Adrenal gland (tissue), 12 donors: ENCODE results near the gene AUTS2. TPM values are rescaled to one million over a fixed set of nuclear protein-coding genes. Genes with fewer than 3 reads are reported as not detected.

Experiments used
- DNase-seq, 7 donors: peaks; one replicate each; pipeline ENCODE4 v3.0.0-alpha.2; 2019 to 2020
- H3K27ac ChIP-seq, 5 donors: fragments of 200-600 bp; sonication (generic) in 4 of 5; 1 replicate in 3 of 5; 2 replicates in 2 of 5; pipeline versions ENCODE4 v1.5.1 to v1.8.0; 2016 to 2020; ENCODE audit warnings: mild to moderate bottlenecking in 1 of 5
- H3K27me3 ChIP-seq: fragments of 200-600 bp; 2 replicates; pipeline ENCODE4 v1.8.0; 2021
- H3K36me3 ChIP-seq, 2 donors: fragments of 200-600 bp; replicated peaks in 1 of 2; 1 replicate in 1 of 2; 2 replicates in 1 of 2; pipeline versions ENCODE4 v1.5.1 to v1.8.0; 2018 to 2022
- H3K4me1 ChIP-seq, 2 donors: fragments of 200-600 bp; replicated peaks in 1 of 2; 1 replicate in 1 of 2; 2 replicates in 1 of 2; pipeline versions ENCODE4 v1.5.1 to v1.8.0; 2018 to 2021
- H3K4me3 ChIP-seq, 4 donors: fragments of 200-600 bp; sonication (generic) in 3 of 4; one replicate each; pipeline ENCODE4 v1.5.1; 2016 to 2018
- H3K9me3 ChIP-seq, 3 donors: fragments of 200-600 bp; sonication (generic) in 1 of 3; replicated peaks in 1 of 3; 1 replicate in 2 of 3; 2 replicates in 1 of 3; pipeline versions ENCODE4 v1.5.1 to v1.8.0; 2016 to 2021
- POLR2A ChIP-seq, 2 donors: fragments of 450-650 bp; IDR thresholded peaks; one replicate each; pipeline ENCODE4 v1.6.1; 2017; ENCODE audit warnings: antibody characterized with exemption in 2 of 2, mild to moderate bottlenecking in 2 of 2, moderate library complexity in 1 of 2
- WGBS, 4 donors: extraction: QIAGEN DNeasy Blood & Tissue Kit in 2 of 4; methylation state at CpG; one replicate each; pipeline versions ENCODE4 v1.1.5 to v1.1.7; 2013 to 2017; 5-methylcytosine and 5-hydroxymethylcytosine counted together
- intact Hi-C, 2 donors: fragments of 100-400 bp; cut with DNase I; formaldehyde crosslinking; loops; one replicate each; pipeline versions ENCODE4 v1.14.1 to v1.15.0; 2022 to 2023
- polyA plus RNA-seq, 3 donors: library from polyadenylated mRNA; stranded (reverse); fragments of 200-250 nt in 2 of 3; fragments of 350-450 nt in 1 of 3; fragmentation: Illumina TruSeq in 1 of 3; extraction: RNeasy Lipid Tissue Mini Kit (QIAGEN cat#74804) in 1 of 3; gene quantifications; one replicate each; pipeline ENCODE4 v1.2.3, GENCODE V29; 2013 to 2014
- total RNA-seq, 9 donors: library from RNA; depleted of rRNA in 4 of 9; stranded (reverse); fragments of >200 nt in 4 of 9; fragments of 120-200 nt in 1 of 9; fragmentation: NEBNext Ultra II Directional in 1 of 9; extraction: Animal tissue kit (Norgen Biotek cat#: 25700) in 1 of 9; gene quantifications; one replicate each; pipeline versions ENCODE4 v1.1.0 to v1.2.4, GENCODE V29; 2013 to 2023
- TF ChIP-seq, protein P1 (sequence below), 6 experiments: fragments of 450-650 bp in 4 of 6; fragments of 200-600 bp in 2 of 6; sonication (generic) in 1 of 6; IDR thresholded peaks; 1 replicate in 5 of 6; 2 replicates in 1 of 6; pipeline versions ENCODE4 v1.5.1 to v1.8.0; 2016 to 2021; ENCODE audit warnings: antibody characterized with exemption in 6 of 6, mild to moderate bottlenecking in 2 of 6, moderate library complexity in 1 of 6
- donor health status: healthy with polysubstance abuse.
- donor health status: Bipolar disorder and iron deficiency.
- donor health status: DM: yes; HTN: yes; CAD: no.
- donor health status: DM: no; HTN: no; CAD: no.
- donor health status: DM: no; HTN: no; CAD: no.
- donor health status: DM: yes; HTN: yes; CAD: no.

Gene AUTS2
- total and polyA plus RNA-seq, 12 donors: 6.4 to 44.0 (median 15.2) TPM

DNA sequence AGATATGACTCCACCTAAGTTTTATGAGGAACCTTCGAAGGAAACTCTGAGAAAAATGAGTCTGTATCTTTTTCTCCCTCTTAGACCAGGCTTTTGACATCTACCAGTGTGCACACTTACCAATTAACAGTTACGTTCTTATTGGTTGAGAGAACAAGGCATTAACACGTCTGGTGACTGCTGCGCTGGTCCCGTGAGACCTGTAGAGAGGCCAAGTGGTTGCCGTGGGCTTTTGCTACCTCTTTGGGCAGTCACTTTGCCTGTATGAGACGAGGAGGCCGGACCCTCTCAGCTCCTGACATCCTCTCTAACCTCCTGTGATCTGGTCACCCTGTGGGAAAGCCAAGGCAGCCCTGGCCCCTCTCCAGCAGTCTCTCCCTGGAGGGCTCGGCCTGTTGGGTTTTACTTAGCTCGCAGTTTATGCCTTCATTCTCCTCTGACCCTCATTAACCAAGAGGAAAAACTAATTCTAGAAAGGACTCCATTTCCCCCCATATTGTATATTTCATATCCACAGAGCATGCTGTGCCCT is 1019.8 kb downstream of the AUTS2 start:
- H3K27me3 ChIP-seq: no peaks in the 10 kb centered on the region
- peak overlapping the region in 1 of 5 donors; percentile 4 for H3K27ac ChIP-seq
- H3K4me1 ChIP-seq: no peaks in the 10 kb centered on the region
- intact Hi-C loops: no loop called here
- no peak for DNase-seq
- 83 to 95% (median 90%) methylated on average over 9 to 10 of the region's 10 CpGs for WGBS, 4 donors
- H3K36me3 ChIP-seq: no peaks in the 10 kb centered on the region
- no peak for TF ChIP-seq POLR2A (IDR thresholded peaks at IDR 0.05)
- TF ChIP-seq, protein P1, sequence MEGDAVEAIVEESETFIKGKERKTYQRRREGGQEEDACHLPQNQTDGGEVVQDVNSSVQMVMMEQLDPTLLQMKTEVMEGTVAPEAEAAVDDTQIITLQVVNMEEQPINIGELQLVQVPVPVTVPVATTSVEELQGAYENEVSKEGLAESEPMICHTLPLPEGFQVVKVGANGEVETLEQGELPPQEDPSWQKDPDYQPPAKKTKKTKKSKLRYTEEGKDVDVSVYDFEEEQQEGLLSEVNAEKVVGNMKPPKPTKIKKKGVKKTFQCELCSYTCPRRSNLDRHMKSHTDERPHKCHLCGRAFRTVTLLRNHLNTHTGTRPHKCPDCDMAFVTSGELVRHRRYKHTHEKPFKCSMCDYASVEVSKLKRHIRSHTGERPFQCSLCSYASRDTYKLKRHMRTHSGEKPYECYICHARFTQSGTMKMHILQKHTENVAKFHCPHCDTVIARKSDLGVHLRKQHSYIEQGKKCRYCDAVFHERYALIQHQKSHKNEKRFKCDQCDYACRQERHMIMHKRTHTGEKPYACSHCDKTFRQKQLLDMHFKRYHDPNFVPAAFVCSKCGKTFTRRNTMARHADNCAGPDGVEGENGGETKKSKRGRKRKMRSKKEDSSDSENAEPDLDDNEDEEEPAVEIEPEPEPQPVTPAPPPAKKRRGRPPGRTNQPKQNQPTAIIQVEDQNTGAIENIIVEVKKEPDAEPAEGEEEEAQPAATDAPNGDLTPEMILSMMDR (IDR thresholded peaks at IDR 0.05): no peak
- H3K4me3 ChIP-seq: no peak overlapping the region
- H3K9me3 ChIP-seq: no peaks in the 10 kb centered on the region

- intact Hi-C loops: no loop called here
- H3K4me1 ChIP-seq: no peaks in the 10 kb centered on the region
- H3K27ac ChIP-seq: peak overlapping the region in 1 of 5 donors; percentile 4
- WGBS, 4 donors: 79 to 90% (median 85%) methylated on average over 12 of the region's 12 CpGs
- H3K36me3 ChIP-seq: no peaks in the 10 kb centered on the region
- no peak overlapping the region for H3K4me3 ChIP-seq
- no peaks in the 10 kb centered on the region for H3K27me3 ChIP-seq
- no peak for DNase-seq
- no peak for TF ChIP-seq POLR2A (IDR thresholded peaks at IDR 0.05)
- TF ChIP-seq, protein P1 (IDR thresholded peaks at IDR 0.05): no peak
- no peaks in the 10 kb centered on the region for H3K9me3 ChIP-seq
Observed at GRCh38 chr7:70619130-70619529, 1020.9 kb downstream of the AUTS2 start.

DNA sequence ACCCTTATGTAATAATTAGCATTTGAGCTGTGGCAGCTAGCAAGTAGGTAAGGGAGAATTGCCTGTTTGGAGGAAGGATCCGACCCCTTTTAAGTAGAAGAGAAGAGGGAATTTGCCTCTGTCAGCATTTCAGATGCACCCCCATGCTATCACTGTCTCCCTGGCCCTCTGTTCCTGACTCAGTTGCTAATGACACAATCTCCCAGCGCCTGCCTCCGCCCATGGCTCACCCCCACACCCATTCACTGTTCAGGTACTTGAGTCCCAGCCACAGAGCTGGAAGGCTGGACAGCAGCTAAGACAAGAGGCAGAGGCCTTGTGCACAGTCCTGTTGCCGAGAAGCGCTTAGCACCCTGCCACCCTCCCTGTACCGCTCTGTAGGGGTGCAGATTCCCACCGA is 1021.4 kb downstream of the AUTS2 start:
- 89 to 97% (median 95%) methylated on average over 3 to 7 of the region's 7 CpGs for WGBS, 4 donors
- no peak for TF ChIP-seq POLR2A (IDR thresholded peaks at IDR 0.05)
- TF ChIP-seq, protein P1 (IDR thresholded peaks at IDR 0.05): no peak
- Histone ChIP-seq H3K9me3 (no peaks in the 10 kb centered on the region), H3K4me3 (no peak overlapping the region), H3K27ac (no peak overlapping the region), H3K36me3 (no peaks in the 10 kb centered on the region), H3K27me3 (no peaks in the 10 kb centered on the region), H3K4me1 (no peaks in the 10 kb centered on the region)
- no peak for DNase-seq
- intact Hi-C loops: no loop called here

GRCh38 chr7:70620333-70621055 is 1022.2 kb downstream of the AUTS2 start:
- H3K27ac ChIP-seq: no peak overlapping the region
- no peaks in the 10 kb centered on the region for H3K9me3 ChIP-seq
- WGBS, 4 donors: 80 to 84% (median 83%) methylated on average over 19 of the region's 19 CpGs
- H3K27me3 ChIP-seq: no peaks in the 10 kb centered on the region
- no peak for DNase-seq
- no peak overlapping the region for H3K4me3 ChIP-seq
- TF ChIP-seq POLR2A (IDR thresholded peaks at IDR 0.05): no peak
- TF ChIP-seq, protein P1 (IDR thresholded peaks at IDR 0.05): no peak
- H3K4me1 ChIP-seq: no peaks in the 10 kb centered on the region
- intact Hi-C loops: no loop called here
- no peaks in the 10 kb centered on the region for H3K36me3 ChIP-seq
